ENCODE results near the gene TRNAU1AP. TPM values are rescaled to one million over a fixed set of nuclear protein-coding genes. Genes with fewer than 3 reads are reported as not detected.
"Not testable (repeated sequence)": the region's sequence is repeated elsewhere in the genome, so short reads cannot be mapped to it uniquely, and the experiment has no call there.

The TRNAU1AP gene
- polyA plus RNA-seq, 1 donor: 25.6 TPM

DNA sequence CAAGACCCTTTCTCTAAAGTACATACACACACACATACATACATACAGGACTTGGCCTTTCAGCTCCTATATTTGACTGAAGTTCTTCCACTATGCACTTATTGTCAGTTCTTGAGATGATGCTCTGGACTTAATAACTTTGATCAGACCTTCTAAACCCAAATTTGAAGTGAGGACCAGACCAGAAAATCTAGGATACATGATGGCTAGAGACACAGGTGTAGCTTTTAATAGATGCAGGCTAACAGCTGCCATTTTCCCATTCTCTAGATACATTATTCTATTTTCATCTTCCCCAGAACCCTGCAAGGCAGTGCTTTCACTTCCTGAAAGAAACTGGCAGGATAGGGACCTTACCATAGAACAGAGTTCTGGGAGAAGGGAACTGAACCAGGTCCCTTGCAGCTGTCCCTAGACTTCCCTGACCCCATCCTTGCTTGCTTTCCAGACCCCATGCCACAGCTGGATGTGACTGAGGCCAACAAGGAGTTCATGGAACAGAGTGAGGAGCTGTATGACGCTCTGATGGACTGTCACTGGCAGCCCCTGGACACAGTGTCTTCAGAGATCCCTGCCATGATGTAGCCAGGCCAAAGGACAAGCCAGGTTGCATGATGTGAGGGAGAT, 24.3 kb downstream of the TRNAU1AP start:
- no peak for DNase-seq

DNA sequence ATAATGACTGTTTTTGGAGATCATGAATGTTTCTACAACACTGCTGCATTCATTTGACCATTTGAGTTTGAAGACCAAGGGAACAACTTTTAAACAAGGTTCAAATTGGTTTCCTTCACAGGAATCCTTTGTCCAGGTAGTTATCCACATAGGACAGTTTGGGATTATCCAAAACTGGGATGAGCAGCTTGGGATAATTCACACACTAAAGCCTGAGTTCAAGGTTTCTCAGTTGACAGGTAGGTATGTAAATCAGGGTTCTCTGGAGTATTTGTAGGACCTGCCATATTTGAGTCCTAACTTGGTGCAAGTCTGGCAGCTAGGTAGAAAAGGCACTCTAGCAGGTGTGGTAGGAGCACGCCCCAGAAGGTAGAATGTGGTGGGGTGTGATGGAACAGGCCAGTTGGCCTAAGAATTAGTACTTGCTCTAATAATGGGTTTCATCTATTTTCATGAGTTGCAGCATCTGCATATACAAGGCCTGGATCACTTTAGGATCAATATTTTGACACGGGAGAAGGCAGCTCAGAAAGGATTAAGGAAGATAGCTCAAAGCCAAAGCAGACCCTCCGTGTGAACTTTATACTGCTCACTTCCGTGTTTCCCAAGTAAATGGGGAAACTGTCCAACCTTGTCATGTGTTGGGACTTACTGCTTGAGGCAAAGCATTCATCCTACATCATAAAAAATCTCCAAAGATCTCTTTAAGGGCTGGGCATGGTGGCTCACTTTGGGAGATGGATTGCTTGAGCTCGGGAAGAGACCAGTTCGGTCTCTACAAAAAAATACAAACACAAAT, 25.1 kb downstream of the TRNAU1AP start:
- no peak for DNase-seq

DNA sequence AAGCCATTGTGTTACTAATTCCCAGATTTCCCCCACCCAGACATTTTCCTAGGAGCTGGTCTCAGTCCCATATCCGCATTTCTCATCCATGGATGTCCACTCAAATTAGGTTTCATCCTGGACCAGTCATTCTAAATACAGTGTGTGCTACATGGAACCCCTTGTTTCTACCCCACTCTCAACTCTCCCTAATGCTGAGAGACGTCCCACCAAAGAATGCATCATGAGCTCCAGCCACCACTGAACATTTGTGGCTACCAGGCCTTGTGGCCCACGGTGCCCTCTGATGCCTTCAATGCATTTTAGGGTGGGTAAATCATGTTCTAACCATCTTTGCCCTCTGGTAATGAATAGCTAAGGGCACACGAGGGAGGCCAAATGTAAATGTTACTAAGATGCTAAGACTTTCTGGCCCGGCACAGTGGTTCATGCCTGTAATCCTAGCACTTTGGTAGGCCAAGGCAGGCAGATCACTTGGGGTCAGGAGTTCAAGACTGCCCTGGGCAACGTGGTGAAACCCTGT, 25.9 kb downstream of the TRNAU1AP start:
- no peak for DNase-seq

DNA sequence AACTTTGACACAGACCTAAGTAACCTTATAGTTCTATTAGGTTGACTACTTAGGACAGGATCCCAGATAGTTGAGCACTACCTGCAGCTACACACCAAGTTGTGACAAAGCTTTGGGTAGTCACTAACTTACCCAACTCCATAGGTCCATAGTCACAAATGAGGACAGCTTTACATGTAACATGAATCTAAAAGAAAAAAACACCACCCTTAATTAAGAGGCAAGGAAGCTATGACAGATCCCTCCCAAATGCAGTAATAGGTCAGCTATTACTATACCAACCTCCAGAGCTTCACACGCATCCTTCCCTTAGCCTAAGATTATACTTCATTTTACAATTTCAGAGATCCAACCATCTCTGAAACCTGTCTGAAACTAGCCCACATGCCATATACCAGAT, 26.5 kb downstream of the TRNAU1AP start:
- DNase-seq: no peak

DNA sequence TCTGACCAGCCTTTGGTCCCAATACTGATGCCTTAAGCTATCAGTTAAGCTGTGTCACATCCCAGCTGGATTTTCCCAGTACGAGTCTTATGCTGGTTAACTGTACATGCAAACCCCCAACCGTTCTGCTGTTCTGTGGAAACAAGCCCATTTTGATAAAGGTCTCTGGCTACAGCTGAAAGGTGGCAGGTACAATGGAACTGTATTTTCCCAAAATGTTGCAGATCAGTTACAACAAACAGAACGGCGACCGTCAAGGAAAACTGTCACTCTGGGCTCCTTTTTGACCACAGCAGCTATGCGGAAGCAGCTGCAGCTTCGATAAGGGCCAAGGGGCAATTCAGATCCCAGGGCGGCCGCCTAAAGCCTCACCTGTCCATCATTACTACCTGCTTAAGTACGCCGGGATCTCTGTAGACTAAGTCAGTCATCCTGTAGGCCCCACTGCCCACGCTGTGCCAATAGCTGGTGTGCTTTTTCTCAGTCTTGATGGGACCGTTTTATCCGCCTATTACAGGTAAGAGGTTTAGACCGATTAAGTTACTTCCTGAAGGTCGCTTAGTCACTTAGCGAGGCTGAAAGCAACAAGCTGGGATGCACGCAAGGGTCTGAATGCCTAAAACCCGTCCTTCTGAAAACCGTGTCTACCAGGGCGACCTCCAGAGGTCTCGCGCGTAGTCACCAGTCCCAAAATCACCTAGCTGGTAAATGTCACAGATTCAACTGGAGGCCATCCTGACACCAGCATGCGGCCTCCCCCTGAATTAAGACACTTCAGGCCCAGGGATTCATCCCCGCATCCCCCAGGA, 28.0 kb downstream of the TRNAU1AP start:
- DNase-seq: peak; percentile 42

DNA sequence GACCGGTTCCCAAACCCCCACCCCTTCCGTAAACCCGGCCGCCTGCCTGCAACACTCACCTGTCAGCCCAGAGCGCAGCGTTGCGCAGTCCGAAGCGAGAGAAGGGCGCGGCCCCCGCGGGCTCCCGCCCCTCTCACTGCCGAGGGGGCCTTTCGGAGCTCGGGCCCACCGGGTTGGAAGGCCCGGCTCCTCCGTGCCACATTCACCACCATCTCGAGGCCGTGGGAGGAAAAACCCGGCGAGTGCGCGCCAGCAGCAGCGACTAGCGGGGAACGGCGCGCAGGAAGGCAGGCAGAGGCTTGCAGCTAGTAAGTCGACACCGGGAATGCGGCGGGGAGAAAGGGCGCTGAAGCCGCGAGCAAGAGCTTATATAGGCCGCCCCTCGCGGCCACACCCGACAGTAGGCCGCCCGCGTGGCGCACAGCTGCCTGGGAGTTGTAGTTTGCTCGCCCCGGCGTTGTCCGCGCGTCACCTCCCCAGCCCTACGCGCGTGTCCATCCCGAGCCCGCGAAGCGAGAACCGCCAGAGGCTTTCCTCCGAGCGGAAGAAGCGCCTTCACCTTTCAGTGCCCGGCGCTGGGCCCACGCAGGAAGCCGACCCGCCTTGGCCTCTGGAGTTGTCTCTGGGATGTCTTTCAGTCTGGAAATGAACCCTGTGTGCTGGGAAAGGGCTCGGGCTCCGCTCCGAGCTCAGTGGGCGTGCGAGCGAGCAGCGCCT, 28.8 kb downstream of the TRNAU1AP start:
- peak; percentile 93 for DNase-seq

DNA sequence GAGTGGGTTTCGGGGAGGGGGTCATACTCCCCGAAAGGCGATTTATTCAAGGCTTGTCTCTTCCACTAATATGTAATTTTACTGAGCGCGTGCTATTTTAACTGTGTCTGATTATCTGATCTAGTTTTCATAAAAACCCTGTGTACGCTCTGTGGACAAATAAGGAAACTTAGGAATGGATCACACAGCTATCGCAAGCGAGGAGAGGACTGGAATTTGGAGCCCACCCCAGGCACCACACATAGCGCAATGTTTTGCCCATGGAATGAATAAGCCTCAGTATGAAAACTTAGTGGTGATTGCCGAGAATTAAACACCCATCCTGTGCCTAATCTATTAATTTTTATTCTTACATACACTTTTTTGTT, 29.3 kb downstream of the TRNAU1AP start:
- no peak for DNase-seq

DNA sequence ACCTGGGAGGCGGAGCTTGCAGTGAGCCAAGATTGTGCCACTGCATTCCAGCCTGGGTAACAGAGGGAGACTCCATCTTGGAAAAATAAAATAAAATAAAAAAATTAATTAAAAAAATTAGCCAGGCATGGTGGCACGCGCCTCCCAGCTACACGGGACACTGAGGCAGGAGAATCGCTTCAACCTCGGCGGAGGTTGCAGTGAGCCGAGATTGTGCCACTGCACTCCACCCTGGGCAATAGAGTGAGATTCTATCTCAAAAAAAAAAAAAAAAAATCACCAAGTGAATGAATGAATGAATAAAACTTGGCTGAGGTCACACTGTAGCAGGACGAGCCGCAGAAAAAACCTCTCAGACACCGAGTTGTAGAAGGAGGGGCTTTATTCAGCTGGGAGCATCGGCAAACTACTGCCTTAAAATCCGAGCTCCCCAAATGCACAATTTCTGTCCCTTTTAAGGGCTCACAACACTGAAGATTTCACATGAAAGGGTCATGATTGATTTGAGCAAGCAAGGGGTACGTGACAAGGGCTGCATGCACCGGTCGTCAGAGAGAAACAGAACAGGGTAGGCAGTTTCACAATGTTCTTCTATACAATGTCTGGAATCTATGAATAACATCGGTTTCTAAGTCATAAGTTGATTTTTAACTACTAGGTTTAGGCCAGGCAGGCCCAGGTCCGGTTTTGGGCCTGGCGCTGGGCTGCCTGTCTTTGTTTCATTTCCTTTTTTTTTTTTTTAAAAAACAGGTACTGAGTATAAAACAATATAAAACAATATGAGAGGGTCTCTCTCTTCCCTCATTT, 33.9 kb downstream of the TRNAU1AP start:
- DNase-seq: not testable (repeated sequence)

DNA sequence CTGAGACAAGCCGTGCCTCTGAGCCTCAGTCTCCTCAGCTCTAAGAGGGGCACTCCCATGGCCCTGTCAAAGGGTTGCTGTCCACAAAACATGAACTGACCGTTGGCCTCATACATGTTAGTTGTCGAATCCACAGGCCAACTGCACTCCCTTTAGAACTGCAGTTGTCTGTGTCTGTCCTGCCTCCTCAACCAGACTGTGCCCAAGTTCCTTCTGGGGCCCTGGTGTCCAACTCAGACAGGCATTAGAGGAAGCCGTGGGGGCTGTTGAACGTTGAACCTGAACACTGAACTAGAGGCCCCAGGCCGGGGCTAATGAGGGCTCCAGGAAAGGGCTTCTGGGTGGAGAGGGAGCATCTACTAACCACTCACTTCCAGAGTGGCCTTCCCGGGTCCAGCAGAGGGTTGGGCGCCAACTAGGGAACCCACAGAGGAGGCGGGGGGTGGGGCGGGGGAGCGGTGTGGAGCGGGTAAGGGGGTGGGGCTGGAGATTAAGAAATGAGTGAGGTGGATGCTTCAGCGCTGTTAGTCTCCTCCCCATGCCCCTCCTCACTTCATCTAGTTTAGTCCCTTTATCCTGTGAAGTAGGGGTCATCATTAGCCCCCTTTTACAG, 38.9 kb downstream of the TRNAU1AP start, which contains the start of gene RAB42:
TSS of gene RAB42 (plus strand) at position 558 of the 613 bp plus-strand sequence. CDS start 247 bp downstream, outside the sequence.
- no peak for DNase-seq

DNA sequence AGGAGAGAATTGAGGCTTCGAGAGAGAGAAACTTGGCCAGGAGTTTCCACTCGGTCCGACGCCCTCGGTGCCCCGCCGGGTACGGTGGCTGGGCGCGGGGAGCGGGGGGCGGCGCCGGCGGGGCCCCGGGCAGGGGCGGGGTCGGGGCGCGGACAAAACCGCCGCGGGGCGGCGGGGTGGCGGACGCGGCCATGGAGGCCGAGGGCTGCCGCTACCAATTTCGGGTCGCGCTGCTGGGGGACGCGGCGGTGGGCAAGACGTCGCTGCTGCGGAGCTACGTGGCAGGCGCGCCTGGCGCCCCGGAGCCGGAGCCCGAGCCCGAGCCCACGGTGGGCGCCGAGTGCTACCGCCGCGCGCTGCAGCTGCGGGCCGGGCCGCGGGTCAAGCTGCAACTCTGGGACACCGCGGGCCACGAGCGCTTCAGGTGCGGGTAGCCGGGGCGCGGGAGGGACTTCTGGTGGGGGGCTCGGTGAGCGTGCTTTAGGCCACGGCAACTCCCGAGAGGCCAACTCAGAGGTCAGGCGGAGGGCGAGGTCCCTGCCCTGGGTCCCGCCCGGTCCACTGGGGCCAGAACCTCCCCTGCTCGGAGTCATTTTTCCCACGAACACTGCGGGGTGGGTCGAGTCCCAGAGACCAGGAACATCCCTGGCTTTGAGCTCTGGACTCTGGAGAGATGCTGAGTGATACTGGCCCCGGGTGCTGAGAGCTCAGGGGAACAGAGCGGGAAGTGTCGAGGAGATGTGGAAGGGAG, 39.6 kb downstream of the TRNAU1AP start:
- DNase-seq: no peak

DNA sequence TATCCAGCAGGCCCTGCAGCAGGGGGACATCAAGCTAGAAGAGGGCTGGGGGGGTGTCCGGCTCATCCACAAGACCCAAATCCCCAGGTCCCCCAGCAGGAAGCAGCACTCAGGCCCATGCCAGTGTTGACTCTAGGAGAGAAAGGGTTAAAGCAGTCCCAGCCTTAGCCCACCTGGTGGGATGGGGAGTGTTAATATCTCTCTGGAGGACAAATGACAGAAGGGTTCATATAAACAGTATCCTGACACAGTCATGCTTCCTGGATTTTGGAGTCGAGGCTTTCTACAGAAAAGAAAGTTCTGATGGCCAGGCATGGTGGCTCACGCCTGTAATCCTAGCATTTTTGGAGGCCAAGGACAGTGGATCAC, 41.1 kb downstream of the TRNAU1AP start:
- not testable (repeated sequence) for DNase-seq

DNA sequence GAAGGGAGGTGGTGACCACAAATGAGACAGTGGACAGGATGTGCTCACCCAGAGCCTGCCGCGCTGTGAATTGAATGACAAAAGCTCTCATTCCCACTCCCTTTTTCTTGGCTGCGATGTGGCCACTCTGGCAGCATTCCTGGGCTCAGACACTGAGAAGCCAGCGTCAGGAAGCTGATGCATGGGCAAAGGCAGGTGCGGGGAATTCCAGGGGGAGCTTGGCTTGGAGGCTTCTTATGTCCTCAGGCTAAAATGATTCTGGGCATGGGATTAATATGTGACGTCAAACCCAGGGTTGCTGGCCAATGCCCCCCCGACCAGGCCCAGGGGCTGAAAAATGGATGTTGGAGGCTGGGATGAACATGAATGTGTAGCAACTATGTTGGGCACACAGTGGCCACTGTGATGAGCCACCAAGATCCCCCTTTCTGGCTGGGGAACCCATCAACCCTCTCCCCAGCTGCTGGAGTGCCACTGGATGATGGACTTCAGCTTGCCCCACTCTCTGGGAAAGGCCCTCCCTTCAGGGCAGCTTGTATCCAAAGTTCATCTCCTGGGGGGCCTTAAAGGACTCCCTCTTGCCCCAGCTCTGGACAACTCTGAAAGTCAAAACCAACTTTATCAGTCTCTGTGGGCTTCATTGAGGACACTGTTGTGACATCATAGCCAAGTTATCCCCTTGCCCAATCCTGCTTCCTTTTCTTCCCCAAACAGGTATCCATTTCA, 42.0 kb downstream of the TRNAU1AP start:
- not testable (repeated sequence) for DNase-seq

DNA sequence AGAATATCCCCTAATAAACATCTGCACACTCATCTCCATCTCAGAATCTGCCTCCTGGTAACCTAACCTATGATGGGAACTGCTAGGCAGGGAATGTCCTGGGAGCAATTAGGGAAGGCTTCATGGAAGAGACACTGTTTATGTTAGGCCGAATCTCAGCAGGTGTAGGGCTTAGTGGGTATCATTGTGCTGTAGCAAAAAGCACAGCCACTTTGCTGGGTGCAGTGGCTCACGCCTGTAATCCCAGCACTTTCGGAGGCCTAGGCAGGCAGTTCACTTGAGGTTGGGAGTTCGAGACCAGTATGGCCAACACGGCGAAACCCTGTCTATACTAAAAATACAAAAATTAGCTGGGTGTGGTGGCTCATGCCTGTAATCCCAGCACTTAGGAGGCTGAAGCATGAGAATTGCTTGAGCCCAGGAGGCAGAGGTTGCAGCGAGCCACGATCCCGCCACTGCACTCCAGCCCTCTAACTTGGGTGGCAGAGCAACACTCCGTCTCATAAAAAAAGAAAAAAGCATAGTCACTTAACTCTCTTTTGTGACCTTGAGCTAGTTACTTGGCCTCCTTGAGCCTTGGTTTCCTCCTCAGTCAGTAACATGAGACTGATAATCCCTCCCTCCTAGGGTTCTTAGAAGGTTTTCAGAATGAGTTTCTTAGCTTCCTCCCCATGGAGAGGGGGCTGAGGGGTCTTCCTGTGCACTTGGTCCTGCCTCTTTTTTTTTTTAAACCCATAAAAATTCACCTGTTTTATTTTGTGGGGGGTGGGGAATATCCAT, 42.7 kb downstream of the TRNAU1AP start:
- DNase-seq: no peak

DNA sequence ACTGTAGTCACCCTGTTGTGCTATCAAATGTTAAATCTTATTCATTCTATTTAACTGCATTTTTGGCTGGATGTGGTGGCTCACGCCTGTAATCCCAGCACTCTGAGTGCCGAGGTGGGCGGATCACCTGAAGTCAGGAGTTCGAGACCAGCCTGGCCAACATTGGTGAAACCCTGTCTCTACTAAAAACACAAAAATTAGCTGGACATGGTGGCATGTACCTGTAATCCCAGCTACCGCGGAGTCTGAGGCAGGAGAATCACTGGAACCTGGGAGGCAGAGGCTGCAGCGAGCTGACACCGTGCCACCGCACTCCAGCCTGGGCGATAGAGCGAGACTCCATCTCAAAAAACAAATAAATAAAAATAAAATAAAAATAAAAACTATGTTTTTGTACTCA, 43.4 kb downstream of the TRNAU1AP start:
- DNase-seq: not testable (repeated sequence)

DNA sequence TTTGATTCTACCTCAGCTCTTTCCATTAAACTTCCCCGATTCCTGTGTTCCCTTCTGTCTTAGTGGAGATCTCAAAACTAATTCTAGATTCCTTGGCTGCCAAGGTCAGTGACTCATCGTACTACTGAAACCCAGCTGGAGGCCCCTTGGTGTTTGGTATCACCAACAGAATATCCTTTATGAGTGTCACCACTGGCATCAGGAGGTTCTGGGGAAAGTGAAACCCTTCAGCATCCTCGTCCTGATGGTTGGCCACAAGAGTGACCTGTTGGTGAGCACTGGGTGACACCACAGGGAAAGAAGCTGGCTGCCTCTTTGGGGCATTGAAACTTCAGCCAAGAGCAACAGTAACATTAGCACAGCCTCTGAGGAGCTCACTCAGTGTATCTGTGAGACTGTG, 48.8 kb downstream of the TRNAU1AP start:
- DNase-seq: no peak

DNA sequence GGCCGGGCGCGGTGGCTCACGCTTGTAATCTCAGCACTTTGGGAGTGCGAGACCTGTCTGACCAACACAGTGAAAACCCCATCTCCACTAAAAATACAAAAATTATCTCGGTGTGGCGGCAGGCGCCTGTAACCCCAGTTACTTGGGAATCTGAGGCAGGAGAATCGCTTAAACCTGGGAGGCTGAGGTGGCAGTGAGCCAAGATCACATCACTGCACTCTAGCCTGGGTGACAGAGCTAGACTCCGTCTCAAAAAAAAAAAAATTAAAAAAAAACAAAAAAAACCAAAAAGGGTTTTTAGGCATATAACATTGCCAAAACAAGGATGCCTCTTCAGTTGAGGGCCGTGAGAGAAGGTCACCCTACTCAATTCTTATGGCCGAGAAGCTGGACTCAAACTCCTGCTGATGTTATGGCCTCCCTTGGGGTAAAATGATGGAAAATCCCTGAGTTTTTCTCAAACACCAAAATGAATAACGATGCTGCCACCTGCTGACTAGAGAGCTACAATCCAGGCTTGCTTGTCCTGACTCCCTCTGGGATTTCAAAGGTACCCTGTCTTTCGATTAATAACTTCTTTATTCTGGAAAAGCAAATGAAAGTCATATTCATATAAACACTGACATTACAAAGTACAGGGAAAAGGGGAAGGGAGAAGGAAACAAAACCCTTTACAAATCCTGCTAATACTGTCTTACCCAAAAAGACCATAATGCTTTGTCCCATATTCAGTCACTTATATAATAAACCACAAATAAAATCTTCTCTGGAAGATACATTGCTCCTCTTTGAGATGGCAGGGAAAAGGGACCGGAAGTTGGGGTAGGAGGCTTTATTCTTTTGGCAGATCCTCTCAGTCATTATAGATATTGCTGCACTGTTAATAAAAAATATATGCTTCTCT, 49.9 kb downstream of the TRNAU1AP start:
- peak; percentile 79 for DNase-seq

DNA sequence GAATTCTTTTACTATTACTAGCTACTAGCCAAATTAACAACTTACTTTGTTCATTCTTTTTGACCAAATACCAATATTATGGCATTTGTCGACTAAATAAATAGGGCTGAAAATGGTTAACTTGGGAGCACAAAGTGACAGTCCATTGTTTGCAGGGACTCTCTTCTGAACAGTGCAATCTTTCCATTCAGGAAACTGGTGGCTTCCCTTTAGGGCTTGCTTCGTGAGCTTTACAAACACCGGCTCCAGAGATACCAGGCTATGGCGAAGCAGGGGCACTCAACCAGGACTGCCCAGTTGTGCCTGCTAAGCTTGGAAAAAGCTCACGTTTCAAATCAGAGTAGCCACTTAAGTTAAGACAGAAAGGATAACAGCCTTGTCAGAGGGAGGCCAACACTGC, 51.5 kb downstream of the TRNAU1AP start:
- no peak for DNase-seq
